Measurements from ENCODE around the gene NAGK. TPM values are rescaled to one million over a fixed set of nuclear protein-coding genes. Genes with fewer than 3 reads are reported as not detected.

NAGK gene
- total and polyA plus RNA-seq, 2 experiments from 2014 or later, result 47.0 to 55.6 TPM

DNA sequence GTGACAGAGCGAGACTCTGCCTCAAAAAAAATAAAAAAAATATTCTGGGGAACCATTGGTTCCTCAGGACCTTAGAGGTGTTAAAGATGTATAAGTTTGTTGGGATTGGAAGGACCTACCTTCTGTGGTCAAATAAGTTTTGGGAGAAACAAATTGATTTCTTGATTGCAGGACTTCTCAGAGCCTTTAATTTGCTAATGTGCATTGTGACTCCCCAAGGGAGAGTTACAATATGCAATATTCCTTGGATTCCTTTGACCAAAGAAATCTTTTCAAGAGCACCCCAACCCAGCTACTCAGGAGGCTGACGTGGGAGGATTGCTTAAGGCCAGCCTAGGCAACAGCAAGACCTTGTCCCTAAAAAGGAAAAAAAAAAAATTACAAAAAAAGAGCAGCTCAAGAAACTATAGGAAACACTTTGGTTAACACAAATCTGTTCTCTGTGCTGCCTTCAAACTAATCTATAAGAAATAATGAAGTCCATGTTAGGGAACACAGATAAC, 6.5 kb downstream of the NAGK start:
- Histone ChIP-seq H3F3A (replicated peaks; ENCODE audit: low read depth) (no peaks in the 10 kb centered on the region), H2AFZ (no peak overlapping the region), H4K20me1 (replicated peaks; ENCODE audit: insufficient read depth) (0 out of 2 replicates have a peak, but pooled peaks cover 2% of the 10 kb centered on the region), H3K36me3 (ENCODE audit: insufficient read depth) (no peaks in the 10 kb centered on the region; the same call in 1 of the 2 replicates), H3K27me3 (ENCODE audit: insufficient read depth) (no peaks in the 10 kb centered on the region), H3K4me1 (ENCODE audit: insufficient read depth) (peaks cover 2% of the 10 kb centered on the region; the same call in 1 of the 2 replicates), H3K9me2 (ENCODE audit: insufficient read depth) (no peaks in the 10 kb centered on the region), H3K4me2 (no peak overlapping the region), H3K79me2 (replicated peaks; ENCODE audit: insufficient read depth) (peaks cover 10% of the 10 kb centered on the region), H3K27ac (ENCODE audit: low read depth) (no peak overlapping the region), H3K4me3 (no peak overlapping the region)
- no peak overlapping the region for H3K4me3 Mint-ChIP-seq
- no peak overlapping the region for H3K27ac Mint-ChIP-seq
- H3K36me3 Mint-ChIP-seq (ENCODE audit: low read depth), result peaks cover 42% of the 10 kb centered on the region
- TF ChIP-seq STAT1 (IDR thresholded peaks at IDR 0.05; ENCODE audit: unreplicated experiment) (no peak), CREB1 (CRISPR knock-in tag; IDR thresholded peaks at IDR 0.05; ENCODE audit: low read depth) (no peak)
- TF ChIP-seq, protein P1, sequence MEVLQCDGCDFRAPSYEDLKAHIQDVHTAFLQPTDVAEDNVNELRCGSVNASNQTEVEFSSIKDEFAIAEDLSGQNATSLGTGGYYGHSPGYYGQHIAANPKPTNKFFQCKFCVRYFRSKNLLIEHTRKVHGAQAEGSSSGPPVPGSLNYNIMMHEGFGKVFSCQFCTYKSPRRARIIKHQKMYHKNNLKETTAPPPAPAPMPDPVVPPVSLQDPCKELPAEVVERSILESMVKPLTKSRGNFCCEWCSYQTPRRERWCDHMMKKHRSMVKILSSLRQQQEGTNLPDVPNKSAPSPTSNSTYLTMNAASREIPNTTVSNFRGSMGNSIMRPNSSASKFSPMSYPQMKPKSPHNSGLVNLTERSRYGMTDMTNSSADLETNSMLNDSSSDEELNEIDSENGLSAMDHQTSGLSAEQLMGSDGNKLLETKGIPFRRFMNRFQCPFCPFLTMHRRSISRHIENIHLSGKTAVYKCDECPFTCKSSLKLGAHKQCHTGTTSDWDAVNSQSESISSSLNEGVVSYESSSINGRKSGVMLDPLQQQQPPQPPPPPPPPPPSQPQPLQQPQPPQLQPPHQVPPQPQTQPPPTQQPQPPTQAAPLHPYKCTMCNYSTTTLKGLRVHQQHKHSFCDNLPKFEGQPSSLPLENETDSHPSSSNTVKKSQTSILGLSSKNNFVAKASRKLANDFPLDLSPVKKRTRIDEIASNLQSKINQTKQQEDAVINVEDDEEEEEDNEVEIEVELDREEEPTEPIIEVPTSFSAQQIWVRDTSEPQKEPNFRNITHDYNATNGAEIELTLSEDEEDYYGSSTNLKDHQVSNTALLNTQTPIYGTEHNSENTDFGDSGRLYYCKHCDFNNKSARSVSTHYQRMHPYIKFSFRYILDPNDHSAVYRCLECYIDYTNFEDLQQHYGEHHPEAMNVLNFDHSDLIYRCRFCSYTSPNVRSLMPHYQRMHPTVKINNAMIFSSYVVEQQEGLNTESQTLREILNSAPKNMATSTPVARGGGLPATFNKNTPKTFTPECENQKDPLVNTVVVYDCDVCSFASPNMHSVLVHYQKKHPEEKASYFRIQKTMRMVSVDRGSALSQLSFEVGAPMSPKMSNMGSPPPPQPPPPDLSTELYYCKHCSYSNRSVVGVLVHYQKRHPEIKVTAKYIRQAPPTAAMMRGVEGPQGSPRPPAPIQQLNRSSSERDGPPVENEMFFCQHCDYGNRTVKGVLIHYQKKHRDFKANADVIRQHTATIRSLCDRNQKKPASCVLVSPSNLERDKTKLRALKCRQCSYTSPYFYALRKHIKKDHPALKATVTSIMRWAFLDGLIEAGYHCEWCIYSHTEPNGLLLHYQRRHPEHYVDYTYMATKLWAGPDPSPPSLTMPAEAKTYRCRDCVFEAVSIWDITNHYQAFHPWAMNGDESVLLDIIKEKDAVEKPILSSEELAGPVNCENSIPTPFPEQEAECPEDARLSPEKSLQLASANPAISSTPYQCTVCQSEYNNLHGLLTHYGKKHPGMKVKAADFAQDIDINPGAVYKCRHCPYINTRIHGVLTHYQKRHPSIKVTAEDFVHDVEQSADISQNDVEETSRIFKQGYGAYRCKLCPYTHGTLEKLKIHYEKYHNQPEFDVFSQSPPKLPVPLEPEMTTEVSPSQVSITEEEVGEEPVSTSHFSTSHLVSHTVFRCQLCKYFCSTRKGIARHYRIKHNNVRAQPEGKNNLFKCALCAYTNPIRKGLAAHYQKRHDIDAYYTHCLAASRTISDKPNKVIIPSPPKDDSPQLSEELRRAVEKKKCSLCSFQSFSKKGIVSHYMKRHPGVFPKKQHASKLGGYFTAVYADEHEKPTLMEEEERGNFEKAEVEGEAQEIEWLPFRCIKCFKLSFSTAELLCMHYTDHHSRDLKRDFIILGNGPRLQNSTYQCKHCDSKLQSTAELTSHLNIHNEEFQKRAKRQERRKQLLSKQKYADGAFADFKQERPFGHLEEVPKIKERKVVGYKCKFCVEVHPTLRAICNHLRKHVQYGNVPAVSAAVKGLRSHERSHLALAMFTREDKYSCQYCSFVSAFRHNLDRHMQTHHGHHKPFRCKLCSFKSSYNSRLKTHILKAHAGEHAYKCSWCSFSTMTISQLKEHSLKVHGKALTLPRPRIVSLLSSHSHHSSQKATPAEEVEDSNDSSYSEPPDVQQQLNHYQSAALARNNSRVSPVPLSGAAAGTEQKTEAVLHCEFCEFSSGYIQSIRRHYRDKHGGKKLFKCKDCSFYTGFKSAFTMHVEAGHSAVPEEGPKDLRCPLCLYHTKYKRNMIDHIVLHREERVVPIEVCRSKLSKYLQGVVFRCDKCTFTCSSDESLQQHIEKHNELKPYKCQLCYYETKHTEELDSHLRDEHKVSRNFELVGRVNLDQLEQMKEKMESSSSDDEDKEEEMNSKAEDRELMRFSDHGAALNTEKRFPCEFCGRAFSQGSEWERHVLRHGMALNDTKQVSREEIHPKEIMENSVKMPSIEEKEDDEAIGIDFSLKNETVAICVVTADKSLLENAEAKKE (CRISPR knock-in tag; IDR thresholded peaks at IDR 0.05), result no peak
- peaks cover 3% of the 10 kb centered on the region for H3K27me3 Mint-ChIP-seq (ENCODE audit: insufficient read depth, low read depth, poor library complexity)
- H3K4me1 Mint-ChIP-seq, result peaks cover 8% of the 10 kb centered on the region; the same call in 2 of the 3 replicates
- DNase-seq (ENCODE audit: low spot score) (no peak), ATAC-seq (no peak)
- H3K9me3 Mint-ChIP-seq, result no peaks in the 10 kb centered on the region

DNA sequence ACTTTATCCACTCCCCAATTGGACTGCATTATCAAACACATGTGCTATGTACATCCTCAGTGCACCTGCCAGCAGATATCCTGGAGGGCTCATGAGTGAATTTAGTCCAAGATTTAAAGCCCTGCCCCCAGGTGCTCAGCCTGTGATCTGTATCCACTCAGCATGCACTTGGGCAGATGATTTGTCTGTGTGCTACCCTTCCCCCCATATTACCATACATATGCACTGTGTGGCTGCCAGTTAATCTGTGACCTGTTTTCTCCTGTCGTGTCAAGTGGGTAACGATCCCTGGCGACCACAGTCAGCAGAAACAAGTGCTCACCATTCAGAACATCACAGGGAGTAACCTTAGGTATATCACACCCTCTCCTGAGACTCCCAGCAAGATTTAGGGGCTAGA, 10.2 kb downstream of the NAGK start:
- Mint-ChIP-seq H3K4me3 (no peak overlapping the region), H3K9me3 (no peaks in the 10 kb centered on the region)
- no peak for ATAC-seq
- TF ChIP-seq JUNB (IDR thresholded peaks at IDR 0.05; ENCODE audit: unreplicated experiment) (no peak), NANOG (IDR thresholded peaks at IDR 0.05; ENCODE audit: borderline replicate concordance) (no peak), CREB1 (CRISPR knock-in tag; IDR thresholded peaks at IDR 0.05; ENCODE audit: low read depth) (no peak), EZH2 (IDR thresholded peaks at IDR 0.05; ENCODE audit: low read depth, unreplicated experiment) (no peak), EZH2phosphoT487 (IDR thresholded peaks at IDR 0.05; ENCODE audit: unreplicated experiment) (no peak), ZNF331 (CRISPR knock-in tag; IDR thresholded peaks at IDR 0.05; ENCODE audit: low read depth) (no peak), ZNF114 (CRISPR knock-in tag; IDR thresholded peaks at IDR 0.05) (no peak), POLR2AphosphoS5 (IDR thresholded peaks at IDR 0.05; ENCODE audit: low read depth) (no peak)
- TF ChIP-seq, protein P2, sequence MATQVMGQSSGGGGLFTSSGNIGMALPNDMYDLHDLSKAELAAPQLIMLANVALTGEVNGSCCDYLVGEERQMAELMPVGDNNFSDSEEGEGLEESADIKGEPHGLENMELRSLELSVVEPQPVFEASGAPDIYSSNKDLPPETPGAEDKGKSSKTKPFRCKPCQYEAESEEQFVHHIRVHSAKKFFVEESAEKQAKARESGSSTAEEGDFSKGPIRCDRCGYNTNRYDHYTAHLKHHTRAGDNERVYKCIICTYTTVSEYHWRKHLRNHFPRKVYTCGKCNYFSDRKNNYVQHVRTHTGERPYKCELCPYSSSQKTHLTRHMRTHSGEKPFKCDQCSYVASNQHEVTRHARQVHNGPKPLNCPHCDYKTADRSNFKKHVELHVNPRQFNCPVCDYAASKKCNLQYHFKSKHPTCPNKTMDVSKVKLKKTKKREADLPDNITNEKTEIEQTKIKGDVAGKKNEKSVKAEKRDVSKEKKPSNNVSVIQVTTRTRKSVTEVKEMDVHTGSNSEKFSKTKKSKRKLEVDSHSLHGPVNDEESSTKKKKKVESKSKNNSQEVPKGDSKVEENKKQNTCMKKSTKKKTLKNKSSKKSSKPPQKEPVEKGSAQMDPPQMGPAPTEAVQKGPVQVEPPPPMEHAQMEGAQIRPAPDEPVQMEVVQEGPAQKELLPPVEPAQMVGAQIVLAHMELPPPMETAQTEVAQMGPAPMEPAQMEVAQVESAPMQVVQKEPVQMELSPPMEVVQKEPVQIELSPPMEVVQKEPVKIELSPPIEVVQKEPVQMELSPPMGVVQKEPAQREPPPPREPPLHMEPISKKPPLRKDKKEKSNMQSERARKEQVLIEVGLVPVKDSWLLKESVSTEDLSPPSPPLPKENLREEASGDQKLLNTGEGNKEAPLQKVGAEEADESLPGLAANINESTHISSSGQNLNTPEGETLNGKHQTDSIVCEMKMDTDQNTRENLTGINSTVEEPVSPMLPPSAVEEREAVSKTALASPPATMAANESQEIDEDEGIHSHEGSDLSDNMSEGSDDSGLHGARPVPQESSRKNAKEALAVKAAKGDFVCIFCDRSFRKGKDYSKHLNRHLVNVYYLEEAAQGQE (IDR thresholded peaks at IDR 0.05; ENCODE audit: unreplicated experiment), result no peak
- TF ChIP-seq, protein P3, sequence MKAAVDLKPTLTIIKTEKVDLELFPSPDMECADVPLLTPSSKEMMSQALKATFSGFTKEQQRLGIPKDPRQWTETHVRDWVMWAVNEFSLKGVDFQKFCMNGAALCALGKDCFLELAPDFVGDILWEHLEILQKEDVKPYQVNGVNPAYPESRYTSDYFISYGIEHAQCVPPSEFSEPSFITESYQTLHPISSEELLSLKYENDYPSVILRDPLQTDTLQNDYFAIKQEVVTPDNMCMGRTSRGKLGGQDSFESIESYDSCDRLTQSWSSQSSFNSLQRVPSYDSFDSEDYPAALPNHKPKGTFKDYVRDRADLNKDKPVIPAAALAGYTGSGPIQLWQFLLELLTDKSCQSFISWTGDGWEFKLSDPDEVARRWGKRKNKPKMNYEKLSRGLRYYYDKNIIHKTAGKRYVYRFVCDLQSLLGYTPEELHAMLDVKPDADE (IDR thresholded peaks at IDR 0.05), result no peak

More for the DNA sequence above, 10.2 kb downstream of the NAGK start:
- Histone ChIP-seq H3K4me3 (no peak overlapping the region), H3K79me2 (replicated peaks; ENCODE audit: insufficient read depth) (no peaks in the 10 kb centered on the region), H3K9me2 (ENCODE audit: insufficient read depth) (no peaks in the 10 kb centered on the region), H4K20me1 (replicated peaks; ENCODE audit: insufficient read depth) (no peaks in the 10 kb centered on the region), H2AFZ (no peak overlapping the region), H3F3A (replicated peaks; ENCODE audit: low read depth) (no peaks in the 10 kb centered on the region), H3K36me3 (ENCODE audit: insufficient read depth) (no peaks in the 10 kb centered on the region; the same call in 1 of the 2 replicates), H3K27ac (ENCODE audit: low read depth) (no peak overlapping the region), H3K4me2 (no peak overlapping the region), H3K27me3 (ENCODE audit: insufficient read depth) (no peaks in the 10 kb centered on the region), H3K4me1 (ENCODE audit: insufficient read depth) (peaks cover 13% of the 10 kb centered on the region)
- Mint-ChIP-seq H3K27me3 (ENCODE audit: insufficient read depth, low read depth, poor library complexity) (no peaks in the 10 kb centered on the region), H3K36me3 (ENCODE audit: low read depth) (peaks cover 31% of the 10 kb centered on the region), H3K4me1 (peaks cover 10% of the 10 kb centered on the region), H3K27ac (no peak overlapping the region)
- DNase-seq (ENCODE audit: low spot score), result no peak

Data from GM23338 (cell line).